ENCODE data around the gene PPM1J.

Gene PPM1J

GRCh38 chr1:112727716-112728115 lies 12.6 kb upstream of the PPM1J start:
- TF ChIP-seq GATA2 (IDR thresholded peaks at IDR 0.05; ENCODE audit: low read depth, low read length): no peak
- TF ChIP-seq GATA3 (IDR thresholded peaks at IDR 0.05; ENCODE audit: low read depth, low read length): no peak

- TF ChIP-seq GATA3 (IDR thresholded peaks at IDR 0.05; ENCODE audit: low read depth, low read length) (no peak), GATA2 (IDR thresholded peaks at IDR 0.05; ENCODE audit: low read depth, low read length) (no peak)
These were observed 8.3 kb upstream of the PPM1J start for GRCh38 chr1:112723511-112723839.

- TF ChIP-seq GATA2 (IDR thresholded peaks at IDR 0.05; ENCODE audit: low read depth, low read length) (no peak), GATA3 (IDR thresholded peaks at IDR 0.05; ENCODE audit: low read depth, low read length) (no peak)
These were observed 7.7 kb upstream of the PPM1J start for GRCh38 chr1:112722601-112723510.

- no peak for TF ChIP-seq GATA3 (IDR thresholded peaks at IDR 0.05; ENCODE audit: low read depth, low read length)
- TF ChIP-seq GATA2 (IDR thresholded peaks at IDR 0.05; ENCODE audit: low read depth, low read length): no peak
These were observed 6.9 kb upstream of the PPM1J start for GRCh38 chr1:112721966-112722524.

GRCh38 chr1:112720800-112721199 lies 5.7 kb upstream of the PPM1J start:
- TF ChIP-seq GATA3 (IDR thresholded peaks at IDR 0.05; ENCODE audit: low read depth, low read length) (no peak), GATA2 (IDR thresholded peaks at IDR 0.05; ENCODE audit: low read depth, low read length) (no peak)

- TF ChIP-seq GATA2 (IDR thresholded peaks at IDR 0.05; ENCODE audit: low read depth, low read length) (no peak), GATA3 (IDR thresholded peaks at IDR 0.05; ENCODE audit: low read depth, low read length) (no peak)
These were observed 4.6 kb upstream of the PPM1J start for GRCh38 chr1:112719706-112720105.

- no peak for TF ChIP-seq GATA3 (IDR thresholded peaks at IDR 0.05; ENCODE audit: low read depth, low read length)
- no peak for TF ChIP-seq GATA2 (IDR thresholded peaks at IDR 0.05; ENCODE audit: low read depth, low read length)
These were observed 3.7 kb upstream of the PPM1J start for GRCh38 chr1:112718691-112719418.

- TF ChIP-seq GATA3 (IDR thresholded peaks at IDR 0.05; ENCODE audit: low read depth, low read length) (no peak), GATA2 (IDR thresholded peaks at IDR 0.05; ENCODE audit: low read depth, low read length) (no peak)
These were observed 2.2 kb upstream of the PPM1J start for GRCh38 chr1:112717263-112717873.

GRCh38 chr1:112716133-112716720 lies 1.1 kb upstream of the PPM1J start:
- TF ChIP-seq GATA3 (IDR thresholded peaks at IDR 0.05; ENCODE audit: low read depth, low read length): no peak
- TF ChIP-seq GATA2 (IDR thresholded peaks at IDR 0.05; ENCODE audit: low read depth, low read length): no peak

GRCh38 chr1:112714313-112715263 lies 544 bp downstream of the PPM1J start:
- TF ChIP-seq GATA3 (IDR thresholded peaks at IDR 0.05; ENCODE audit: low read depth, low read length) (no peak), GATA2 (IDR thresholded peaks at IDR 0.05; ENCODE audit: low read depth, low read length) (no peak)

- TF ChIP-seq GATA3 (IDR thresholded peaks at IDR 0.05; ENCODE audit: low read depth, low read length): no peak
- no peak for TF ChIP-seq GATA2 (IDR thresholded peaks at IDR 0.05; ENCODE audit: low read depth, low read length)
These were observed 1.4 kb downstream of the PPM1J start for GRCh38 chr1:112713466-112714312.

- TF ChIP-seq GATA2 (IDR thresholded peaks at IDR 0.05; ENCODE audit: low read depth, low read length) (no peak), GATA3 (IDR thresholded peaks at IDR 0.05; ENCODE audit: low read depth, low read length) (no peak)
These were observed 2.4 kb downstream of the PPM1J start for GRCh38 chr1:112712701-112713128.
